GM21529 (cell line): ENCODE data around the gene HS3ST4.
"Not testable (repeated sequence)": the region's sequence is repeated elsewhere in the genome, so short reads cannot be mapped to it uniquely, and the experiment has no call there.

ENCODE experiments used
- ATAC-seq: cut with Tn5 transposase; IDR thresholded peaks from one replicate; pipeline ENCODE4 v1.9.1; 2021; ENCODE audit not compliant: unreplicated experiment

The HS3ST4 gene

GRCh38 chr16:25966172-25967097, 274.7 kb downstream of the HS3ST4 start:
- peak; percentile 62 for ATAC-seq

GRCh38 chr16:25977121-25977520, 285.4 kb downstream of the HS3ST4 start:
- ATAC-seq, result no peak

DNA sequence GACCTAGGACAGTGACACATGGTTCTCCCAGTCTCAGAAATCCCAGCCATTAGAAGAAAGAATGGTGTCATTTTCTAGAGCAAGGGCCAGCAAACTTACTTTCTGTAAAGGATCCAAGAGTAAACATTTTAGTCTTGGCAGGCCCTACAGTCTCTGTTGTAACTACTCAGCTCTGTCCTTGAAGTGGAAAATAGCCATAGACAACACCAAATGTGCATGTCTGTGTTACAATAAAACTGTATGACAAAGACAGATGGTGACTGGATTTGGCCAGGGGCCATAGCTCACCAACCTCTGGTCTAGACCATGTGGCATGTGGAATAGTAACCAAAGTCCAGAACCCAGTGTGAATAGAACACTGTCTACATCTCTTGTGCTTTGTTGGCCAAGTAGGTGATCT, 286.5 kb downstream of the HS3ST4 start:
- no peak for ATAC-seq

GRCh38 chr16:25988084-25988483, 296.3 kb downstream of the HS3ST4 start:
- ATAC-seq, result no peak

DNA sequence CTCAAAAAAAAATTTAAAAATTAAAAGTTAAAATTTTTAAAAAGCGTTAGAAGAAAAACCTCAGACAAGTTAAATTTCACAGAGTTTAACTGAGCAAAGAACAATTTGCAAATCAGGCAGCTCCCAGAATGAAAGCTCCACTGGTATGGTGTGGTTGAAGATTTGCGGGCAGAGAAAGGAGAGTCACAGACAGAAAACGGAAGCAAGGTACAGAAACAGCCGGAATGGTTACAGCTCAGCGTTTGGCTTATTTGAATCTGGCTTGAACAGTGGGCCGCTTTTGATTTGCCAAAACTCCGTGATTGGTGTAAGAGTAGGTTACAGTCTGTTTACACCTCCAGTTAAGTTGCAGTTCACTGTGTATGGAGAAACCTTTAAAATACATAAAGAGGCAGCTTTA, 297.1 kb downstream of the HS3ST4 start:
- no peak for ATAC-seq

GRCh38 chr16:25996052-25996451, 304.3 kb downstream of the HS3ST4 start:
- ATAC-seq, result no peak

DNA sequence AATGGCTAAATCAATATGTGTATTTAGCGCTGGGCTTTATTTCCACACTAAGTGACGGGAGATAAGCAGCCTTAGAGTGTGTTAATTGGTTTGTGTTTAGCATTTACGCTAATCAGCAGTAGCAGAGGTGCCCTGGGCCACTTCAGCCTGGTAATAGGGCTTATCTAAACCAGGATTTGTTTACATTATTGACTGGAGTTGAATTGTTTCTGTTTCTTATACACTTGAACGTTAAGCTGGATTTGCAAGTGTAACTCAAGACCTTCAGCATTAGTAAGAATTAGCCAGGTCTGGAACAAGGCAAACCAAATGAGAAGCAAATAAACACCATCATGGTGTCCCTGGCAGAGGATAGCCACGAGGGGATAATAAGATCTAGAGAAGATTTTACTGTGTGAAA, 313.6 kb downstream of the HS3ST4 start:
- no peak for ATAC-seq

DNA sequence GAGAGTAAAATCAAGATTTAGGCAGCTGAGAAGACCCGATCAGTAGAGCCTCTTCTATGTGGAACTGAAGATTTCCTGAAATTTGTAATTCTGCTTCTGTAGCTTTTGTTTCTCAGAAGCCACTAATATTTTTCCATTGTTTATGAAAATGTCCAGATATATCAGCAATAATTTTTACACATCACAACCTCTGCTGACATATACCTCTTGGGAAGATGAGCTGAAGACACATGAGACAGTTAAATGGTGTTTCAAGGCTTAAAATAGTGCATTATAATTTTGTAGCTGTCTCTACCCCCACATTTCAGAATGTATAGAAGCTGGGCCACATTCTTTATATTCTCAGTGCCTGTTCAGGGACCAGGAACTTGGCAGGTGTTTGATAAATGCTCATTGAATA, 320.6 kb downstream of the HS3ST4 start:
- ATAC-seq, result no peak

GRCh38 chr16:26015776-26016175, 324.0 kb downstream of the HS3ST4 start:
- ATAC-seq, result no peak

DNA sequence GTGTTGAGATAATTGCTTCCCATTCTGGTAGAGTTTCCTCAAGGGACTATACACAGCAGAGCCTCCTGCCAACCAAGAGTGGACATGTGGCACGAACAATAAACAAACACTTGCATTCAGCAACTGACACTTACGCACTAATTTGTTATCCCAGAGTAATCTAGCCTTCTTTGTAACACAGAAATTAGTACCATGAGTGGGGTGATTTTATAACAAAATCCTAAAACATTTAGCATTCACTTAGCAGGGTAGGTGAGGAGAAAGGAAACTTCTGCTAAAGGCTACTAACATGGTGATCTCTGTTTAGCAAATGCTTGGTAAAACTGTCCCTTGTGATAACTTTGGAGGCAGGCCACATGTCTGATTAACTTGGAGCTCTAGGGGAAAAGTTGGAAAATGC, 325.2 kb downstream of the HS3ST4 start:
- ATAC-seq, result no peak

GRCh38 chr16:26019381-26020242, 327.9 kb downstream of the HS3ST4 start:
- ATAC-seq, result no peak

- no peak for ATAC-seq
Measured at GRCh38 chr16:26026709-26027450, 335.1 kb downstream of the HS3ST4 start.

GRCh38 chr16:26031286-26031685, 339.5 kb downstream of the HS3ST4 start:
- ATAC-seq, result no peak

DNA sequence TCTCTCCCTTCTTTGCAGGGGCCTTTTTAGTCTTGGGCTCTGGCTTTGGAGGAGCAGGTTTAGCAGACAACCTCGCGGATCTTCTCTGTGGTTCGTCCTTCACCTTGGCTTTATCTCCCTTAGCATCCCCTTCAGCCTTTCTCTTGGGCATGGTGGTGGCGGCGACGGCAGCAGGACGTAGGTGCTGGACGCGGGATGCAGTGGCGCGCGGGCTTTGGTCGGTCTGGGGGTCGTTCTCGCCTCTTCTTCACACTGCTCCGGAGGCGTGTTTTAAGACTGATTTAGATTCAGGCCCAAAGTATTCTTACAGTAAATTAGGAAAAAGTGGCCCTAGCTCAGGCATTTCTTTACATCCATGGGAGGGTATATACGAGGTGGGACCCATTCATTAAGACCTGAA, 340.9 kb downstream of the HS3ST4 start:
- ATAC-seq, result not testable (repeated sequence)

- ATAC-seq, result no peak
Measured at GRCh38 chr16:26041952-26042668, 350.4 kb downstream of the HS3ST4 start.

DNA sequence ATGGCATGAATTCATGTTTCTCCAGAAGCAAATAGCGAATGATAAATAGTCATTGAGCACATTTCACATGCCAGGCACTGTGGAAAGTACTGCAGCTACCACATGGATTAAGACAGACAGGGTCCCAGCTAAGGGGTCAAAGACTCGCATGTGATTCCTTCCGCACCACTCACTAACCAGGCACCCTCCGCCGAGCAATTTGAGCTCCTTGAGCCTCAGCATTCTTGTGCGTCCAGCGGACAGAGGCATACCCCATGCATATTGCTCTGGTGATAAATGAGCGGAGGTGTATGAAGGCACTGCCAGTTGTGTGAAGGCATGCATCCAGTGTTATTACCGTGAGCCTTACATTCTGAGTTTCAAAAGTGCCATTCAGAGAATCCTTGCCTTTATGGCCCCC, 358.7 kb downstream of the HS3ST4 start:
- ATAC-seq, result no peak

DNA sequence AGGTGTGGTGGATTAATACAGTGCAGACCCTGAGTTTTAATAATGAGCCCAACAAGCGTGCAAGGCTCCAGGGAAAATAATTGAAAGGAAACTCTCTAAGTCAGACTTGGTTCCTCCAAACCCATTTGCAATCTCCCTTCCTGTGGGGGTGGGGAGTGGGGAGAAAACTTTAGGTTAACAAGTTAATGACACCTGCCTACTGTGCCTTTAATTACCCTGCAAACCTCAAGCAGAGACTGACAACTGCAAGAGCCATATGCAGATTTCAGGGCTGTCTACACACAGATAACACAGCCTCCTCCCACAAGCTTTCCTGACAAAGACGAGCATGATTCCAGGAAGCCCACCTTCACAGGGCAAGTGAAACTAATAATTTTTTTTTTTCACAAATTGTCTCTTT, 359.3 kb downstream of the HS3ST4 start:
- no peak for ATAC-seq

GRCh38 chr16:26053889-26054288, 362.1 kb downstream of the HS3ST4 start:
- no peak for ATAC-seq

DNA sequence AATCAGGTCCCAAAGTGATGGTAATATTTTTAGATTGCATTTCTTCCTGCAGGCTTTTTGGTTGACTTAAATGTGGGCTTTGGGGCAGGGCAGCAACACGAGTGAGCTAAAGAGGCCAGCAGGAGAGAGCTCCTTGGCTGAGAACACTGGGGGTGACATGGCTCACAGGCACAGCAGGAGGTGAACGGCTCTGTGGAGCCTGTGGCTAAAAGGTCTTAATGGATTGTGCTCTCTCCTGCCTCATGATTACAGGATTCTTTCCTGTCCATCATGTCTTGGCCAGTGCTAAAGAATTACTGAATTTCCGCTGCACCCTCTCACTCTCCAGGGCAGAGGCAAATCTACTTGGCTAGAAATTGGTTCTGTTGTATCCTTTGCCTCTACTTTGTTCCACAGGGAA, 366.6 kb downstream of the HS3ST4 start:
- ATAC-seq, result no peak

- no peak for ATAC-seq
Measured at GRCh38 chr16:26070302-26071100, 378.7 kb downstream of the HS3ST4 start.
